K562 (cell line): ENCODE results near the gene PRDX2. TPM values are rescaled to one million over a fixed set of nuclear protein-coding genes. Genes with fewer than 3 reads are reported as not detected.
A peak's percentile ranks its signal among the peaks of the same experiment; 100 is the strongest.

Experiments used
- CREBBP ChIP-seq: IDR thresholded peaks from one replicate; pipeline ENCODE4 v1.6.1; 2012; ENCODE audit warnings: low read depth, mild to moderate bottlenecking, control low read depth, inconsistent platforms, low read length
- HCFC1 ChIP-seq: IDR thresholded peaks from 2 replicates; pipeline ENCODE4 v1.6.1; 2012; ENCODE audit warnings: low read depth, low read length, improper control_type of control experiment
- HDAC8 ChIP-seq: fragments of 450-650 bp; IDR thresholded peaks from 2 replicates; pipeline ENCODE4 v1.6.1; 2016; ENCODE audit warnings: mild to moderate bottlenecking, missing genetic modification characterization, moderate library complexity, missing compliant biosample characterization
- HNRNPK ChIP-seq: fragments of 200-400 bp; formaldehyde crosslinking; IDR thresholded peaks from one replicate; pipeline ENCODE4 v1.6.1; 2018; ENCODE audit warnings: mild to moderate bottlenecking, low read depth, low read length; ENCODE audit not compliant: poor library complexity, severe bottlenecking
- KAT7 ChIP-seq: sonication (generic); formaldehyde crosslinking; IDR thresholded peaks from 2 replicates; pipeline ENCODE4 v1.8.0; 2022; ENCODE audit warnings: missing genetic modification reagents, mild to moderate bottlenecking, borderline replicate concordance
- NR2C1 ChIP-seq, 2 experiments: fragments of 450-650 bp; IDR thresholded peaks; 2 replicates each; pipeline ENCODE4 v1.6.1; 2017; ENCODE audit warnings: mild to moderate bottlenecking in 2 of 2, antibody characterized with exemption in 1 of 2, inconsistent platforms in 1 of 2, missing compliant biosample characterization in 1 of 2, missing genetic modification characterization in 1 of 2
- RUNX1 ChIP-seq: sonication (generic); IDR thresholded peaks from 2 replicates; pipeline ENCODE4 v1.6.1; 2016; ENCODE audit warnings: antibody characterized with exemption, low read depth
- ZNF282 ChIP-seq: sonication (generic); formaldehyde crosslinking; IDR thresholded peaks from 2 replicates; pipeline ENCODE4 v1.8.1; 2023; ENCODE audit warnings: missing genetic modification reagents
- polyA plus RNA-seq, 8 experiments: library from polyadenylated mRNA; depleted of rRNA in 4 of 8; stranded (reverse) in 5 of 8; unstranded in 3 of 8; fragments of >200 nt; fragmentation: Nextera tagmentation in 2 of 8; fragmentation: Illumina TruSeq in 1 of 8; extraction: Ambion mirVana in 2 of 8; extraction: Trizol in 1 of 8; gene quantifications; 2 replicates each; pipeline versions ENCODE4 v1.2.1 to v1.2.3, GENCODE V29; 2011 to 2014; ENCODE audit warnings: inconsistent platforms in 1 of 8, missing spikeins in 1 of 8
- total RNA-seq, 7 experiments: library from RNA; depleted of rRNA in 6 of 7; stranded (reverse); fragments of >200 nt in 6 of 7; fragmentation: Illumina TruSeq in 2 of 7; extraction: Trizol in 2 of 7; gene quantifications; 2 replicates each; pipeline versions ENCODE4 v1.2.1 to v1.2.3, GENCODE V29; 2011 to 2021; ENCODE audit warnings: low replicate concordance in 1 of 7
- TF ChIP-seq, protein P1 (sequence below): fragments of 200-600 bp; sonication (generic); IDR thresholded peaks from one replicate; pipeline ENCODE4 v1.6.1; 2012; ENCODE audit warnings: mild to moderate bottlenecking, low read depth, low read length, inconsistent platforms
- TF ChIP-seq, protein P2 (sequence below): fragments of 450-650 bp; IDR thresholded peaks from 2 replicates; pipeline ENCODE4 v1.6.1; 2018; ENCODE audit not compliant: partially characterized antibody

Gene PRDX2
- total and polyA plus RNA-seq, 9 of the 15 experiments (the other 6 are each of a cell fraction or from before 2014, with no cell fraction given) = 206 to 1,183 (median 415) TPM

GRCh38 chr19:12801466-12802266 lies at the start of gene PRDX2, which contains the start of gene THSD8 (continued):
- TF ChIP-seq, protein P1, sequence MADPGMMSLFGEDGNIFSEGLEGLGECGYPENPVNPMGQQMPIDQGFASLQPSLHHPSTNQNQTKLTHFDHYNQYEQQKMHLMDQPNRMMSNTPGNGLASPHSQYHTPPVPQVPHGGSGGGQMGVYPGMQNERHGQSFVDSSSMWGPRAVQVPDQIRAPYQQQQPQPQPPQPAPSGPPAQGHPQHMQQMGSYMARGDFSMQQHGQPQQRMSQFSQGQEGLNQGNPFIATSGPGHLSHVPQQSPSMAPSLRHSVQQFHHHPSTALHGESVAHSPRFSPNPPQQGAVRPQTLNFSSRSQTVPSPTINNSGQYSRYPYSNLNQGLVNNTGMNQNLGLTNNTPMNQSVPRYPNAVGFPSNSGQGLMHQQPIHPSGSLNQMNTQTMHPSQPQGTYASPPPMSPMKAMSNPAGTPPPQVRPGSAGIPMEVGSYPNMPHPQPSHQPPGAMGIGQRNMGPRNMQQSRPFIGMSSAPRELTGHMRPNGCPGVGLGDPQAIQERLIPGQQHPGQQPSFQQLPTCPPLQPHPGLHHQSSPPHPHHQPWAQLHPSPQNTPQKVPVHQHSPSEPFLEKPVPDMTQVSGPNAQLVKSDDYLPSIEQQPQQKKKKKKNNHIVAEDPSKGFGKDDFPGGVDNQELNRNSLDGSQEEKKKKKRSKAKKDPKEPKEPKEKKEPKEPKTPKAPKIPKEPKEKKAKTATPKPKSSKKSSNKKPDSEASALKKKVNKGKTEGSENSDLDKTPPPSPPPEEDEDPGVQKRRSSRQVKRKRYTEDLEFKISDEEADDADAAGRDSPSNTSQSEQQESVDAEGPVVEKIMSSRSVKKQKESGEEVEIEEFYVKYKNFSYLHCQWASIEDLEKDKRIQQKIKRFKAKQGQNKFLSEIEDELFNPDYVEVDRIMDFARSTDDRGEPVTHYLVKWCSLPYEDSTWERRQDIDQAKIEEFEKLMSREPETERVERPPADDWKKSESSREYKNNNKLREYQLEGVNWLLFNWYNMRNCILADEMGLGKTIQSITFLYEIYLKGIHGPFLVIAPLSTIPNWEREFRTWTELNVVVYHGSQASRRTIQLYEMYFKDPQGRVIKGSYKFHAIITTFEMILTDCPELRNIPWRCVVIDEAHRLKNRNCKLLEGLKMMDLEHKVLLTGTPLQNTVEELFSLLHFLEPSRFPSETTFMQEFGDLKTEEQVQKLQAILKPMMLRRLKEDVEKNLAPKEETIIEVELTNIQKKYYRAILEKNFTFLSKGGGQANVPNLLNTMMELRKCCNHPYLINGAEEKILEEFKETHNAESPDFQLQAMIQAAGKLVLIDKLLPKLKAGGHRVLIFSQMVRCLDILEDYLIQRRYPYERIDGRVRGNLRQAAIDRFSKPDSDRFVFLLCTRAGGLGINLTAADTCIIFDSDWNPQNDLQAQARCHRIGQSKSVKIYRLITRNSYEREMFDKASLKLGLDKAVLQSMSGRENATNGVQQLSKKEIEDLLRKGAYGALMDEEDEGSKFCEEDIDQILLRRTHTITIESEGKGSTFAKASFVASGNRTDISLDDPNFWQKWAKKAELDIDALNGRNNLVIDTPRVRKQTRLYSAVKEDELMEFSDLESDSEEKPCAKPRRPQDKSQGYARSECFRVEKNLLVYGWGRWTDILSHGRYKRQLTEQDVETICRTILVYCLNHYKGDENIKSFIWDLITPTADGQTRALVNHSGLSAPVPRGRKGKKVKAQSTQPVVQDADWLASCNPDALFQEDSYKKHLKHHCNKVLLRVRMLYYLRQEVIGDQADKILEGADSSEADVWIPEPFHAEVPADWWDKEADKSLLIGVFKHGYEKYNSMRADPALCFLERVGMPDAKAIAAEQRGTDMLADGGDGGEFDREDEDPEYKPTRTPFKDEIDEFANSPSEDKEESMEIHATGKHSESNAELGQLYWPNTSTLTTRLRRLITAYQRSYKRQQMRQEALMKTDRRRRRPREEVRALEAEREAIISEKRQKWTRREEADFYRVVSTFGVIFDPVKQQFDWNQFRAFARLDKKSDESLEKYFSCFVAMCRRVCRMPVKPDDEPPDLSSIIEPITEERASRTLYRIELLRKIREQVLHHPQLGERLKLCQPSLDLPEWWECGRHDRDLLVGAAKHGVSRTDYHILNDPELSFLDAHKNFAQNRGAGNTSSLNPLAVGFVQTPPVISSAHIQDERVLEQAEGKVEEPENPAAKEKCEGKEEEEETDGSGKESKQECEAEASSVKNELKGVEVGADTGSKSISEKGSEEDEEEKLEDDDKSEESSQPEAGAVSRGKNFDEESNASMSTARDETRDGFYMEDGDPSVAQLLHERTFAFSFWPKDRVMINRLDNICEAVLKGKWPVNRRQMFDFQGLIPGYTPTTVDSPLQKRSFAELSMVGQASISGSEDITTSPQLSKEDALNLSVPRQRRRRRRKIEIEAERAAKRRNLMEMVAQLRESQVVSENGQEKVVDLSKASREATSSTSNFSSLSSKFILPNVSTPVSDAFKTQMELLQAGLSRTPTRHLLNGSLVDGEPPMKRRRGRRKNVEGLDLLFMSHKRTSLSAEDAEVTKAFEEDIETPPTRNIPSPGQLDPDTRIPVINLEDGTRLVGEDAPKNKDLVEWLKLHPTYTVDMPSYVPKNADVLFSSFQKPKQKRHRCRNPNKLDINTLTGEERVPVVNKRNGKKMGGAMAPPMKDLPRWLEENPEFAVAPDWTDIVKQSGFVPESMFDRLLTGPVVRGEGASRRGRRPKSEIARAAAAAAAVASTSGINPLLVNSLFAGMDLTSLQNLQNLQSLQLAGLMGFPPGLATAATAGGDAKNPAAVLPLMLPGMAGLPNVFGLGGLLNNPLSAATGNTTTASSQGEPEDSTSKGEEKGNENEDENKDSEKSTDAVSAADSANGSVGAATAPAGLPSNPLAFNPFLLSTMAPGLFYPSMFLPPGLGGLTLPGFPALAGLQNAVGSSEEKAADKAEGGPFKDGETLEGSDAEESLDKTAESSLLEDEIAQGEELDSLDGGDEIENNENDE = no peak
- no peak for TF ChIP-seq RUNX1
- 0 out of 2 replicates have a peak, but pooled peaks have one; percentile 87 for TF ChIP-seq KAT7 (CRISPR knock-in tag)
- no peak for TF ChIP-seq HNRNPK
- no peak for TF ChIP-seq HDAC8 (tag)
- TF ChIP-seq, protein P2, sequence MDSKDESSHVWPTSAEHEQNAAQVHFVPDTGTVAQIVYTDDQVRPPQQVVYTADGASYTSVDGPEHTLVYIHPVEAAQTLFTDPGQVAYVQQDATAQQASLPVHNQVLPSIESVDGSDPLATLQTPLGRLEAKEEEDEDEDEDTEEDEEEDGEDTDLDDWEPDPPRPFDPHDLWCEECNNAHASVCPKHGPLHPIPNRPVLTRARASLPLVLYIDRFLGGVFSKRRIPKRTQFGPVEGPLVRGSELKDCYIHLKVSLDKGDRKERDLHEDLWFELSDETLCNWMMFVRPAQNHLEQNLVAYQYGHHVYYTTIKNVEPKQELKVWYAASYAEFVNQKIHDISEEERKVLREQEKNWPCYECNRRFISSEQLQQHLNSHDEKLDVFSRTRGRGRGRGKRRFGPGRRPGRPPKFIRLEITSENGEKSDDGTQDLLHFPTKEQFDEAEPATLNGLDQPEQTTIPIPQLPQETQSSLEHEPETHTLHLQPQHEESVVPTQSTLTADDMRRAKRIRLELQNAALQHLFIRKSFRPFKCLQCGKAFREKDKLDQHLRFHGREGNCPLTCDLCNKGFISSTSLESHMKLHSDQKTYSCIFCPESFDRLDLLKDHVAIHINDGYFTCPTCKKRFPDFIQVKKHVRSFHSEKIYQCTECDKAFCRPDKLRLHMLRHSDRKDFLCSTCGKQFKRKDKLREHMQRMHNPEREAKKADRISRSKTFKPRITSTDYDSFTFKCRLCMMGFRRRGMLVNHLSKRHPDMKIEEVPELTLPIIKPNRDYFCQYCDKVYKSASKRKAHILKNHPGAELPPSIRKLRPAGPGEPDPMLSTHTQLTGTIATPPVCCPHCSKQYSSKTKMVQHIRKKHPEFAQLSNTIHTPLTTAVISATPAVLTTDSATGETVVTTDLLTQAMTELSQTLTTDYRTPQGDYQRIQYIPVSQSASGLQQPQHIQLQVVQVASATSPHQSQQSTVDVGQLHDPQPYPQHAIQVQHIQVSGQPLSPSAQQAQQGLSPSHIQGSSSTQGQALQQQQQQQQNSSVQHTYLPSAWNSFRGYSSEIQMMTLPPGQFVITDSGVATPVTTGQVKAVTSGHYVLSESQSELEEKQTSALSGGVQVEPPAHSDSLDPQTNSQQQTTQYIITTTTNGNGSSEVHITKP = peak; percentile 99
- no peak for TF ChIP-seq NR2C1 (IDR thresholded peaks at IDR 0.05)
- no peak for TF ChIP-seq NR2C1 (tag; IDR thresholded peaks at IDR 0.05)
- TF ChIP-seq CREBBP = no peak
- TF ChIP-seq HCFC1 = peak; percentile 59
- TF ChIP-seq ZNF282 (CRISPR knock-in tag) = peak; percentile 92; the same call in 1 of the 2 replicates
